Middle frontal gyrus (tissue), 1 donor: ENCODE data around the gene C1orf226.
"Not testable (repeated sequence)": the region's sequence is repeated elsewhere in the genome, so short reads cannot be mapped to it uniquely, and the experiment has no call there.

ENCODE experiments used
- DNase-seq: peaks from one replicate; pipeline ENCODE4 v3.0.0-alpha.2; 2015; ENCODE audit warnings: low spot score; ENCODE audit errors: extremely low spot score

Gene C1orf226

DNA sequence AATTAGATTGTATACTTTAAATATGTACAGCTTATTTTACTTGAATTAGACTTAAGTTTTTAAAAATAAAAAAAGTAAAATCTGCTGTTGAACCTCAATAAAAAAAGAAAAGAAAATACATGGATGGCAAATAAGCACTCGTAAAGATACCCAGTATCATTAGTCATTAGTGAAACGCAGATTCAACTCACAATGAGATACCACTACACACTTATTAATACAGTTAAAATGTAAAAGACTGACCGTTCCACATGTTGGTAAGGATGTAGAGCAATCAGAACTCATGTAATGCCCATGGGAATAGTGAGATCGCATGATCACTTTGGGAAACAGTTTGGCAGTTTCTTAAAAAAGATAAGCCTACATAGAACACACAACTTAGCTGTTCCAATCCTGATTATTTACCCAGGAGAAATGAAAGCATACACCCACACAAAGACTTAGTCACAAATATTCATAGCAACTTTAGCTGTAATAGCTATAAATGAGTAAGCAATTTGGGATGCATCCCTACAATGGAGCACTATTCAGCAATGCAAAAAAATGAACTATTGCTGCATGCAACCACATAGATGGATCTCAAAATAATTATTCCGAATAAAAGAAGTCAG lies 23.1 kb downstream of the C1orf226 start:
- no peak for DNase-seq

DNA sequence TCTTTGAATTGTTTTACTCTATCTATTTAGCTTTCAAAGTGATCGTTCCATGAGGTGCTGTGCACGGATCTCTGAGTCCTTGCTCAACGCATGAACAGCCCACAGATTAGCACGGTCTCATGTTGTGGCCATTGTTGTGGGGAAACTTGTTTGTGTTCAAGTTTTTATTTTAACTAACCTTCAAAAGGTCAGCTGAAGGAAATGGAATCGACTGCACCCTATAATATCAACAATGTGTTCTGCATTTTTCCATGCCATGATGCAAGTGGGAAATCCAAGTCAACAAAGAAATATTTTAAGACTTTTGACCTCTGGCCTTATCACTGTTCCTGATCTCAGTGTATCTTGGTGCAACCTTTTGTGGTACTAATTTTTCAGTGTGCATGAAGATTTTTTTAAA lies 24.3 kb downstream of the C1orf226 start:
- DNase-seq, result no peak

DNA sequence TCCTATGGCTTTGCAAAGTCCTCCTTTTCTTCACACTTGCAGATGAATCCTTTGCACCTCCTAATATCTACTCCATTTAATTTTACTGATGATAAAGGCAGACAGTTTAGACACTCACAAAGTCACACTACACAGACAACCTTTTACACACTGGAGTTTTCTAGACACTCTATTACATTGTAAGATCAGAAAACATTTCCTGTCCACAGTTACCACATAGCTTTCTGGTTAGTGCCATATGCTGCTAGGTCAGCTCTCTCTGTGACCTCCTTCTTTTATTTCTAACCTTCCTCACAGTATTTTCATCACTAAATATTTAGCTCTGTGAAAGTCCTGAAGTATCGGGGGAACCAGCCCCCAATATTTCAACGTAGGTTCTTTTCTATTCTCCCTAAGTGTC lies 25.3 kb downstream of the C1orf226 start:
- no peak for DNase-seq

DNA sequence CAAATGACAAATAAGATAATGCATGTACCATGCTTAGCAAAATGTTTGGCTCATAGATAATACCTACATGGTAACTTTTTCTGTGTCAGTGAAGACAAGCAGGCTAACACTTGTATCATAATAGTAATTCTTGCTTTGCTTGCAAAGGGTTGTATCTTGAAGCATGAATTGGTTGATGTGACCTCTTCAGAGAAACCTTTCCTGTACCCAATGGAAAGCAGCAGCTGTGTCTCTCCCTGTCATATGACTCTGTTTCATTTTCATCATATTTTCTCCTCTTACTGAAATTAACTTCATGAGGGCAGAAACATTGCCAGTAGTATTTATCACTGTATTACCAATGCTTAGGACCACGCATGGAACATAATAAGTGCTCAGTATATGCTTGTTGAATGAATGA lies 26.0 kb downstream of the C1orf226 start:
- DNase-seq, result no peak

DNA sequence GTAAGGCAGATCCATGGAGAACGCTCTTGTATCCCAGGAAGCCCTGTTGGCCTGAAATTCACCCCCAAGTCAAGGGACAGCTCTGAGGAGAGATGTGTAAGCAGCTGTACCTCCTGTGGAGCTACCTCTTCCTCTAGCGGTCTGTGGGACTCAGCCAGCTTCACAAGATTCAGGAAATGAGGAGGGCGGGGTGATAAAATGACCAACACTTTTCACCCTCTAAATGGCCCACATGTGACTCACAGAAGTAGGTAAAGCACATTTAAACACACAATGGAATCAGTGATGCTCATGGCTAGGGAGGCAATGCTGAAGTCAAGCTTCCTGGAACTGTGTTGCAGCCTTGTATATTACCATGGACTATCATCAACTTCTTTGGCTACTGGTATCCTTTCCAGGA lies 30.5 kb downstream of the C1orf226 start, which contains the start of gene SH2D1B:
Gene SH2D1B (minus strand): TSS at position 135 of the 400 bp plus-strand sequence. CDS start 120 bp downstream, at position 15.
- DNase-seq, result no peak

DNA sequence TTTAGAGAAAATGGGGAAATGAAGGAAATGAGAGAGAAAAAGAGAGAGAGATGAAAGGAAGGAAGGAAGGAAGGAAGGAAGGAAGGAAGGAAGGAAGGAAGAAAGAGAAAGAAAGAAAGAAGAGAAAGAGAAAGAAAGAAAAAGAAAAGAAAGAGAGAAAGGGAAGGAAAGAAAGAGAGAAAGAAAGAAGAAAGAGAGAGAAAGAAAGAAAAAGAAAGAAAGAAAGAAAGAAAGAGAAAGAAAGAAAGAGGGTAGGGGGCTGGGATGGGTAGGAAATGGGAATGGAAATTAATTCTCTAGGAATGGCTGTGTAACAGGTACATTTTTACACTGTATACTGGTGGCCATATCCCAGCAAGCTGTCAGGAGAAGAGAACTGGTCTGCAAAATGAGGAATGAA lies 34.7 kb downstream of the C1orf226 start:
- no peak for DNase-seq

DNA sequence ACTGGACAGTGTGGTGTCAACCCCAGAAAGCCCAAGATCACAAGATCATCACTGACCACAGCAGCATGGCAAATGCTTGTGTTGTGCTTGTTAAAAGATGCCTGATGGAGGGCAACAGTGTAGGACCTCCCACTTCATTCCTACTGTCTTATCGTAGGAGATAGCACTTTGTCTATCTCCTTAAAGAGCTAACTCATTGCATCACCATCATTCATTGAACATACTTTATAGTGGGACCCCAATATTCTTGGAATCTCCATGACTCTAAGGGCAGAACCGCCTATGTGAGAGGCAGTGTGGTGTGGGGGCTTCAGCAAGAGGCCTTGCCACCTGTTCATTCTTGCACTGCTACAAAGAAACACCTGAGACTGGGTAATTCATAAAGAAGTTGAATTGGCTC lies 35.4 kb downstream of the C1orf226 start:
- DNase-seq, result no peak

DNA sequence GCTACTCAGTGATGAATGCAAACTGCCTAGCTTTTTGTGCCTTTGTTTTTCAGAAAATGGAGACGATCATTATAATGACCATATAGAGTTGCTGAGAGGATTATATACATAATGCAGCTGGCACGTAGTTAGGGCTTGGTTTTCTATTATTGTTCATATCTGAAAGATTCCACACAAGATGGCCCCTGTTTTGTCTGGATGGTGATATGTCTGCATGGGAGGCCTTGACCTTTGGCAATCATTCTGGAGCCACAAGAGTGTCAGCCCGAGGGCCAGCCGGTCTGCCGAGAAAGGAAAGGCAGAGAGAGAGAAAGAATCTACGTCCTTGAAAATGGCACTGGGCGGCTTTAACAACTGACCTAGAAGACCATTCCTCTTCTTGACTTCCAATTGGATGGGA lies 36.1 kb downstream of the C1orf226 start:
- DNase-seq, result no peak

DNA sequence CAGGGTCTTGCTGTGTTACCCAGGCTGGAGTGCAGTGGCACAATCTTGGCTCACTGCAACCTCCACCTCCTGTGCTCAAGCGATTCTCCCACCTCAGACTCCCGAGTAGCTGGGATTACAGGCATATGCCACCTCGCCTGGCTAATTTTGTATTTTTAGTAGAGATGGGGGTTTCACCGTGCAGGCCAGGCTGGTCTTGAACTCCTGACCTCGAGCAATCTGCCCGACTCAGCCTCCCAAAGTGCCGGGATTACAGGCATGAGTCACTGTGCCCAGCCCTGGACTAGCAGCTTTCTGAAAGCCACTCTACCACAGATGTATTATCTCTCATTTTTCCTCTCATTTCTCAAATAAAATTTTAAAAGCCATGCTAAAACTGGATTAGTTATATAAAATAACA lies 37.1 kb downstream of the C1orf226 start:
- DNase-seq, result not testable (repeated sequence)

DNA sequence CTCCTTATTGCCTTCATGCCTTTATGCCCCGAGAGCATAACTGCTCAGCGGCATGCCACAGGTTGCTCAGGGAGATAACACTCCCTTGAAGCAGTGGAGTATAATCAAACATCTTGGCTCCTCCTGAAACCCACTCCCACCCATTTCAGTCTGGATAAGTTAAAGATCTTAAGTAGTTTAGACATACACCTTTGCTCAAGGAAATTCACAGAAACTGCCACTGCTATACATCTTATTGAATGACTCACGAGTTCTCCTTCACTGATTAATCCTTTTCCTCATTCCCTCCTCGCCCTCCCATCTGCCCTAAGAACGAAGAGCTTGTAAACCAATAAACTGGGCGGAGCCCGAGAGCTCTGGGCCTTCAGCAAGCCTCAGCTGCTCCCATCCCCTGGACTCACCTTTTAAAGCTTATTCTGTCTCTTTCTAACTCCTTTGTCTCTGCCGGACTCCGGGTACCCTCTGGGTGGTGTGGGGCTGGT lies 38.0 kb downstream of the C1orf226 start:
- not testable (repeated sequence) for DNase-seq

DNA sequence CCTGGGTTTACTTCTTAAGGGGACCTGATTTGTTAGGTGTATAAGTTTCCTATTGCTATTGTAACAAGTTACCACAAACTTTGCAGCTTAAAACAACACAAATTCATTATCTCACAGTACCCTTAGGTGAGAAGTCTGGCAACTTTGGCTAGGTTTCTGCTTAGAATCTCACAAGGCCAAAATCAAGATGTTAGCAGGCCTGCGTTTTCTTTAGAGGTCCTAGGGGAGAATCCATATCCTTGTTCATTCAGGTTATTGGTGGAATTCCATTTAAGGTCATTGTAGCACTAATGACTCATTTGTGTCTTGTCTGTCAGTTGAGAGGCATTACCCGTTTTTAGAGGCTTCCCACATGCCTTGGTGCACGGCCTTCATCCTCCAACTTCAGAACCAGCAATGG lies 38.6 kb downstream of the C1orf226 start:
- DNase-seq, result no peak

DNA sequence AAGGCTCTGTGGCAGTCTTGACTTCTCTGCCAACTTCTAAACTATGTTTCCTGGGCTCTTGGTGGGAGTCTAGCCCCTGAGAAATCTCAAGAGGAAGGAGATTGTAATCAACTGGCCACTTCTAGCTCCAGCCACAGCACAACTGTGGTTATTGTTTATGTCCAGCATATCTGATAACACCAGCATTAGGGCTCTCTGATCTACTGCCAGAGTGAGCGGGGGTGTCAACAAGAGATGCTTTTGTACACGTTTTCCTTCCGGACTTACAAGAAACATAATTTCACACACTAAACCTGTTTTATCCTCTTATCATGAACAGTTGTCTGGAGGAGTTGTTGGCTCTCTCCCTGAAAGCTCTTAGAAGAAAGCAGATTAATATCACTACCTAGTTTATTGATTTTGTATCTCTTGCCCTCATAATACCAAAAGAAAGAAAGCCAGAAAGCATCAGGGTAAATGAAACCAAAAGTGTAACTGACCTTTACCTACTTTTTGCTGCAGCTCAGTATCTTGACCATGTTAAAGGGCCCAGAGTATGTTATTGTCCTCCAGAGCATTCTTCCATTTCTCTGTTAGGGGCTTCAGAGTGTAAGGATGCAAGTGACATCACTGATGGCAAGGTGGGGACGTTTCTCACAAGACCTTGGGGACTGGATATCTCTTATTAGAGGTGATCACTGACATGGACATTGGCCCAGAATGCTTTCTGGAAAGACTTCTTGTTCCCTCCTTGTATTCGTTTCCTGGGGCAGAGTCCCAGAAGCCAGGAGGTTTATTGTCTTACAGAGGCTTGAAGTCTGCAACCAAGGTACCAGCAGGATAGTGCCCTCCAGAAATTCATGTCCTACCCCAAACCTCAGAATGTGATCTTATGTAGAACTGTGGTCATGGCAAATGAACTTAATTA lies 40.0 kb downstream of the C1orf226 start:
- DNase-seq, result no peak

DNA sequence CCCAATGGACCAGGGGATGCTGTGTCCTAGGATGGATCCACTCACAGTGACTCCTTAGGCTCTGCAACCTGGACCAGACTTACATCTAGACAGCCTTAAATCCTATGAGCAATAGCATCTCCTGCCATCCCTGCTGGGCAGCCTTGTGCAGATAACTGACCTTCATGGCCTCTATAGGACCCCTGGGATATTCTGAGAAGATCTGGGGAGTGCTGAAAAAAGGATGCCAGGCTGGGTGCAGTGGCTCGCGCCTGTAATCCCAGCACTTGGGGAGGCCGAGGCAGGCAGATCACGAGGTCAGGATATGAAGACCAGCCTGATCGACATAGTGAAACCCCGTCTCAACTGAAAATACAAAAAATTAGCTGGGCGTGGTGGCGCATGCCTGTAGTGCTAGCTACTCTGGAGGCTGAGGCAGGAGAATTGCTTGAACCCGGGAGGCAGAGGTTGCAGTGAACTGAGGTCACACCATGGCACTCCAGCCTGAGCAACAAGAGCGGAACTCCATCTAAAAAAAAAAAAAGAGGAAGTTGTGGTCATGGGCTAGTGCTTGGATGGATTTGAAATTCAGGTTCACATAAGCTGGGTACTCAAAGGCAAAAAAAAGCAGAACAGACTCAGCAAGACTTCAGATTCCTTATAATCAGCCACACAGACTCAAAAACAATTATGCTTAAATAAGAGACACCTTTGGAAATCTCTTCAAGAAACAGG lies 41.3 kb downstream of the C1orf226 start:
- DNase-seq, result no peak

DNA sequence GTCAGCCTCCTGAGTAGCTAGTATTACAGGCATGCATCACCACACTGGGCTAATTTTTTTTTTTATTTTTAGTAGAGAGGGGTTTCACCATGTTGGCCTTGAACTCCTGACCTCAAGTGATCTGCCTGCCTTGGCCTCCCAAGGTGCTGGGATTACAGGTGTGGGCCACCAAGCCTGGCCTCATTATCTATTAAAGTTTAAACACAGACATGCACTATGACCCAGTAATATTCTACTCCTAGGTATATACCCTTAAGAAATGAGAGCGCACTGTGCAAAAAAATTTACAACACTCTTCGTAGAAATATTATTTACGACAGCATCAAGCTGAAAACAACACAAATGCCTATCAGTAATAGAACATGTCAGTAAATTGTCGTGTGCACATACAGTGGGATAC lies 49.1 kb downstream of the C1orf226 start:
- no peak for DNase-seq

DNA sequence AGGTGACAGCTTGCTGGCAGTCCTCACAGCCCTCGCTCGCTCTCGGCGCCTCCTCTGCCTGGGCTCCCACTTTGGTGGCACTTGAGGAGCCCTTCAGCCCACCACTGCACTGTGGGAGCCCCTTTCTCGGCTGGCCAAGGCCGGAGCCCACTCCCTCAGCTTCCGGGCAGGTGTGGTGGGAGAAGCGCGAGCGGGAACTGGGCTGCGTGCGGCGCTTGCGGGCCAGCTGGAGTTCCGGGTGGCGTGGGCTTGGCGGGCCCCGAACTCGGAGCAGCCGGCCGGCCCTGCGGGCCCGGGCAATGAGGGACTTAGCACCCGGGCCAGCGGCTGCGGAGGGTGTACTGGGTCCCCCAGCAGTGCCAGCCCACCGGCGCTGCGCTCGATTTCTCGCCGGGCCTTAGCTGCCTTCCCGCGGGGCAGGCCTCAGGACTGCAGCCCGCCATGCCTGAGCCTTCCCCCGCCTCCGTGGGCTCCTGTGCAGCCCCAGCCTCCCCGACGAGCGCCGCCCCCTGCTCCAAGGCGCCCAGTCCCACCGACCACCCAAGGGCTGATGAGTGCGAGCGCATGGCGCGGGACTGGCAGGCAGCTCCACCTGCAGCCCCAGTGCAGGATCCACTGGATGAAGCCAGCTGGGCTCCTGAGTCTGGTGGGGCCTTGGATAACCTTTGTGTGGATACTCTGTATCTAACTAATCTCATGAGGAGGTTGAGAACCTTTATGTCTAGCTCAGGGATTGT lies 51.6 kb downstream of the C1orf226 start:
- not testable (repeated sequence) for DNase-seq
